ENCODE results near the gene FRMD4A. TPM values are rescaled to one million over a fixed set of nuclear protein-coding genes. Genes with fewer than 3 reads are reported as not detected.

FRMD4A gene
- total RNA-seq, 1 donor from 2014 or later = 0.64 TPM

DNA sequence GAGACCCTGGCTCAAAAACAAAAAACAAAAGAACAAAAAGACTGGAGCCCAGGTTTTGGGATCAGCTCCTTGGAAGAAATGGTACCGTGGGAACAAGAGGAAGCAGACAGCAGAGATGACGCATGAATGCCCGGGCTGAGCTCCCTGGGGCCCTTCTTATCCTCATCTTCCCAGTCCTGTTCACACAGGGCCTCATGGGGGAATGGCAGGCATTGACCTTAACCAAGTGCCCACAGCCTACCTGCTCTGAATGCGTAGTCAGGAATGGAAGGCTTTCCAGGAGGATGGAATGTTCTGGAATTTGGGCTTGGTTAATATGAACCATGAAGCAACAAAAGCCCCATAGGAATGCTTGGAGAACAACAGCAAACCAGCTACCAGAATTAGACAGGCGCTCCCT is 589.3 kb downstream of the FRMD4A start:
- Mint-ChIP-seq H3K27me3 (peaks cover 17% of the 10 kb centered on the region), H3K36me3 (ENCODE audit: low read depth) (no peaks in the 10 kb centered on the region), H3K27ac (no peak overlapping the region), H3K4me3 (no peak overlapping the region), H3K4me1 (peaks cover 2% of the 10 kb centered on the region), H3K9me3 (no peaks in the 10 kb centered on the region)
- DNase-seq (no peak), ATAC-seq (ENCODE audit: low read depth) (no peak)
- POLR2A ChIA-PET = no interaction called here
- CTCF ChIA-PET = no interaction called here
- intact Hi-C loops (cut with micrococcal nuclease) = no loop called here
- TF ChIP-seq, protein P1, sequence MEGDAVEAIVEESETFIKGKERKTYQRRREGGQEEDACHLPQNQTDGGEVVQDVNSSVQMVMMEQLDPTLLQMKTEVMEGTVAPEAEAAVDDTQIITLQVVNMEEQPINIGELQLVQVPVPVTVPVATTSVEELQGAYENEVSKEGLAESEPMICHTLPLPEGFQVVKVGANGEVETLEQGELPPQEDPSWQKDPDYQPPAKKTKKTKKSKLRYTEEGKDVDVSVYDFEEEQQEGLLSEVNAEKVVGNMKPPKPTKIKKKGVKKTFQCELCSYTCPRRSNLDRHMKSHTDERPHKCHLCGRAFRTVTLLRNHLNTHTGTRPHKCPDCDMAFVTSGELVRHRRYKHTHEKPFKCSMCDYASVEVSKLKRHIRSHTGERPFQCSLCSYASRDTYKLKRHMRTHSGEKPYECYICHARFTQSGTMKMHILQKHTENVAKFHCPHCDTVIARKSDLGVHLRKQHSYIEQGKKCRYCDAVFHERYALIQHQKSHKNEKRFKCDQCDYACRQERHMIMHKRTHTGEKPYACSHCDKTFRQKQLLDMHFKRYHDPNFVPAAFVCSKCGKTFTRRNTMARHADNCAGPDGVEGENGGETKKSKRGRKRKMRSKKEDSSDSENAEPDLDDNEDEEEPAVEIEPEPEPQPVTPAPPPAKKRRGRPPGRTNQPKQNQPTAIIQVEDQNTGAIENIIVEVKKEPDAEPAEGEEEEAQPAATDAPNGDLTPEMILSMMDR (IDR thresholded peaks at IDR 0.05) = no peak

DNA sequence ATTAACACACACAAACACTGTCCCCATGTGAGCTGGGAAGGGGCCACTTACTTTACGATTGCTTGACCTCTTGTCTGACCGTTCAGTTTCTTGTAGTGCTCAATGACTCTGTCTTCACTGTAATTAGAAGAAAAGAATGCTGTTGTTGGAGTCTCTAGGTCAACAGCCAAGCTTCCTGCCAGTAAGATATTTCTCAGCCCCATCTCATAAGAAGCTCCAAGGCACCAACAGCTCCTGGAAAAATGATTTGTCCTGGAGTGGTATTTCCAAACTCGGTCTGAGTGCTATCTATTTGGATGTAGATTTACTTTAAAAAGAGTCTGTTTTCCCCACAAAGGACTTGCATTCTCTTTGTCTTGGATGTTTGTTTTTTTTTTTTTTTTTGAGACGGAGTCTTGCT is 590.3 kb downstream of the FRMD4A start:
- intact Hi-C loops (cut with micrococcal nuclease) = no loop called here
- Mint-ChIP-seq H3K4me3 (no peak overlapping the region), H3K27me3 (peaks cover 17% of the 10 kb centered on the region), H3K4me1 (peaks cover 2% of the 10 kb centered on the region), H3K36me3 (ENCODE audit: low read depth) (no peaks in the 10 kb centered on the region), H3K27ac (no peak overlapping the region), H3K9me3 (no peaks in the 10 kb centered on the region)
- ATAC-seq (ENCODE audit: low read depth) (no peak), DNase-seq (no peak)
- TF ChIP-seq, protein P1 (IDR thresholded peaks at IDR 0.05) = no peak
- CTCF ChIA-PET = no interaction called here
- POLR2A ChIA-PET = no interaction called here

DNA sequence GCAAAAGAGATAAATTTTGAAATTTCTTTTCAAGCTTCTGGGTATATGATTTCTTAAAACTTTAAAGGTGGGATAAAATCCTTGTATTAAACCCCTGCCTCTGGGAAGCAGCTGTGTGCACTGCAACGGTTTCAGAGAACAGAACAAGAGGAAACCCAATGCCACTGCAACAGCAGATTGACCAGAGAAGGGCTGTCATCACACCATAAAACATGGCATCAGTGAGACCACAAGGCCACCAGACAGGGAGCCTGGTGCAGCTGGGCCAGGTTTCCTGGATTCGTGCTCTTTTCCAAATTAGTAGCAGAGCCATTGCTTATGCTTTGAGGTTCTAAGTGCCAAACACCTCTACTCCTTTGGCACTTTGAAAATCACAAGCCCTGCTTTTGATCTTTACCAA is 591.5 kb downstream of the FRMD4A start:
- H3K4me3 Mint-ChIP-seq = no peak overlapping the region
- H3K27me3 Mint-ChIP-seq = peaks cover 11% of the 10 kb centered on the region
- H3K36me3 Mint-ChIP-seq (ENCODE audit: low read depth) = no peaks in the 10 kb centered on the region
- no peaks in the 10 kb centered on the region for H3K9me3 Mint-ChIP-seq
- peaks cover 2% of the 10 kb centered on the region for H3K4me1 Mint-ChIP-seq
- CTCF ChIA-PET = no interaction called here
- intact Hi-C loops (cut with micrococcal nuclease) = no loop called here
- no peak for DNase-seq
- TF ChIP-seq, protein P1 (IDR thresholded peaks at IDR 0.05) = no peak
- POLR2A ChIA-PET = no interaction called here
- ATAC-seq (ENCODE audit: low read depth) = no peak
- no peak overlapping the region for H3K27ac Mint-ChIP-seq

DNA sequence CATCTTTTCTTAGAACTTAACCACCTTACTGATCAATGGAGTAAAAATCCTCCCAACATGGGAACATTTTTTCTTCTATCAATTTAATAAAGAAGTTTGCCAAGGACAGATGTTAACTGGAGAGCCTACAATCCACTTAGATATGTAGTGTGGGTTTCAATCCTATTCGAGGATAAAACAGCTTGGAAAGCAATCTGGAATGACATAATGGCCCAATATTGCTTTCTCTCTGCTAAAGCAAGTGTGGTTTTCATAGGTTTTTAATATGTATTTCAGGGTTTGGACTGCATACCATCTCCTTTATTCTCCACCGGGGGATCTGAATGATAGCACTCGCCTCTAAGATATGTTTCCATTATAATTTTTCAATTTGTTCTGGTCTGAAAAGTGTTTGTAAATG is 594.2 kb downstream of the FRMD4A start:
- no peak for DNase-seq
- ATAC-seq (ENCODE audit: low read depth) = no peak
- Mint-ChIP-seq H3K27me3 (no peaks in the 10 kb centered on the region), H3K4me3 (no peak overlapping the region), H3K27ac (no peak overlapping the region), H3K36me3 (ENCODE audit: low read depth) (no peaks in the 10 kb centered on the region), H3K9me3 (no peaks in the 10 kb centered on the region), H3K4me1 (no peaks in the 10 kb centered on the region)
- intact Hi-C loops (cut with micrococcal nuclease) = no loop called here
- CTCF ChIA-PET = no interaction called here
- POLR2A ChIA-PET = no interaction called here
- TF ChIP-seq, protein P1 (IDR thresholded peaks at IDR 0.05) = no peak

DNA sequence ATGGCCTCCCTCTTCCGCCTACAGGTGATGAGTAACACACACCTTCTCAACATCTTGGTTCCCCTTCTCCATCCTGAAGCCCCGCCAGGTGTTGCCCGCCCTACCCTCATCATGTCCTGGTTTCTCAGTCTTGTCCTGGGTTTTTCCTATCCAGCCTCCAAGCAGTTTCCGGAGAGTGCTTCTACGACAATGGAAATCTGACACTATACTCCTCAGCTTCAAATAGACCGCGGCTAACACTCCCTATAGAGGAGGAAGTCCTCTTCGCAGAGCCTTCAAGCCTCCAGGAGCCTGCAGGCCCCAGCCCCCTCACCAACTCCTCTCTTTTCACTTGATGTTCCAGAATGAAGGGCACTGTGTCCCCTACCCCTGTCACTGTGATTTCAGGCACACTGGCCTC is 596.6 kb downstream of the FRMD4A start:
- no peaks in the 10 kb centered on the region for H3K9me3 Mint-ChIP-seq
- ChIA-PET POLR2A (interaction anchor here (0.5 kb wide), 1 partner anchor 27 kb away, joined by 3 read pairs; no protein-coding TSS in a partner anchor), CTCF (no interaction called here)
- H3K27ac Mint-ChIP-seq = no peak overlapping the region
- no peaks in the 10 kb centered on the region for H3K4me1 Mint-ChIP-seq
- intact Hi-C loops (cut with micrococcal nuclease) = no loop called here
- no peaks in the 10 kb centered on the region for H3K36me3 Mint-ChIP-seq (ENCODE audit: low read depth)
- H3K4me3 Mint-ChIP-seq = no peak overlapping the region
- TF ChIP-seq, protein P1 (IDR thresholded peaks at IDR 0.05) = no peak
- DNase-seq (no peak), ATAC-seq (ENCODE audit: low read depth) (no peak)
- no peaks in the 10 kb centered on the region for H3K27me3 Mint-ChIP-seq

Data from activated B cell treated with CpG ODN at 0.5 μM for 24 hours (primary cell).